SK-N-SH treated with all-trans-retinoic acid at 6 μM for 48 hours (cell line): ENCODE results near the gene PTP4A2.
A peak's percentile ranks its signal among the peaks of the same experiment; 100 is the strongest.

ENCODE experiments used
- ATAC-seq: fragments of 200-7000 bp; cut with Tn5 transposase; 3 replicates; pipeline ENCODE4 v1.9.1; 2020; ENCODE audit warnings: mild to moderate bottlenecking, moderate library complexity
- ARNTL ChIP-seq: fragments of 450-650 bp; formaldehyde crosslinking; IDR thresholded peaks from 2 replicates; pipeline ENCODE4 v1.5.0; 2020; ENCODE audit warnings: low read depth, mild to moderate bottlenecking, moderate library complexity, borderline replicate concordance
- BACH2 ChIP-seq: fragments of 250-450 bp; sonication (Bioruptor Pico); IDR thresholded peaks from 2 replicates; pipeline ENCODE4 v1.9.0; 2021; ENCODE audit warnings: mild to moderate bottlenecking, borderline replicate concordance
- CSDC2 ChIP-seq: fragments of 250-450 bp; sonication (Bioruptor Pico); IDR thresholded peaks from 2 replicates; pipeline ENCODE4 v1.5.0; 2020; ENCODE audit warnings: mild to moderate bottlenecking, moderate library complexity
- GLIS3 ChIP-seq: fragments of 250-450 bp; sonication (Bioruptor Pico); IDR thresholded peaks from 2 replicates; pipeline ENCODE4 v1.5.0; 2020; ENCODE audit warnings: mild to moderate bottlenecking, moderate library complexity
- ISL1 ChIP-seq: fragments of 250-450 bp; sonication (Bioruptor Pico); IDR thresholded peaks from 2 replicates; pipeline ENCODE4 v2.1.2; 2022; ENCODE audit warnings: mild to moderate bottlenecking, moderate library complexity
- OSR1 ChIP-seq: fragments of 250-450 bp; sonication (Bioruptor Pico); IDR thresholded peaks from 2 replicates; pipeline ENCODE4 v1.8.0; 2022; ENCODE audit warnings: moderate library complexity, mild to moderate bottlenecking, inconsistent platforms
- PPARA ChIP-seq: fragments of 250-450 bp; sonication (Bioruptor Pico); IDR thresholded peaks from 2 replicates; pipeline ENCODE4 v1.5.0; 2020; ENCODE audit warnings: mild to moderate bottlenecking, borderline replicate concordance
- RARB ChIP-seq: fragments of 250-450 bp; sonication (Bioruptor Pico); IDR thresholded peaks from 2 replicates; pipeline ENCODE4 v1.8.0; 2021; ENCODE audit warnings: mild to moderate bottlenecking, moderate library complexity
- SNAI2 ChIP-seq: fragments of 250-450 bp; sonication (Bioruptor Pico); IDR thresholded peaks from 2 replicates; pipeline ENCODE4 v1.5.0; 2020; ENCODE audit warnings: mild to moderate bottlenecking, moderate library complexity
- TCF4 ChIP-seq: fragments of 250-450 bp; sonication (Bioruptor Pico); IDR thresholded peaks from 2 replicates; pipeline ENCODE4 v1.8.0; 2021; ENCODE audit warnings: mild to moderate bottlenecking, moderate library complexity, borderline replicate concordance
- TOX ChIP-seq: fragments of 250-450 bp; sonication (Bioruptor Pico); IDR thresholded peaks from 2 replicates; pipeline ENCODE4 v1.8.0; 2021; ENCODE audit warnings: mild to moderate bottlenecking, moderate library complexity, borderline replicate concordance
- ZC3H10 ChIP-seq: fragments of 250-450 bp; sonication (Bioruptor Pico); IDR thresholded peaks from 2 replicates; pipeline ENCODE4 v1.5.1; 2021; ENCODE audit warnings: mild to moderate bottlenecking, moderate library complexity
- ZFP3 ChIP-seq: fragments of 250-450 bp; sonication (Bioruptor Pico); IDR thresholded peaks from 2 replicates; pipeline ENCODE4 v1.5.0; 2020; ENCODE audit warnings: mild to moderate bottlenecking, moderate library complexity
- ZFP30 ChIP-seq: fragments of 450-650 bp; formaldehyde crosslinking; IDR thresholded peaks from 2 replicates; pipeline ENCODE4 v1.5.0; 2022; ENCODE audit warnings: mild to moderate bottlenecking, moderate library complexity
- ZNF70 ChIP-seq: fragments of 450-650 bp; formaldehyde crosslinking; IDR thresholded peaks from 2 replicates; pipeline ENCODE4 v1.5.0; 2020; ENCODE audit warnings: mild to moderate bottlenecking, moderate library complexity
- ZNF8 ChIP-seq: fragments of 450-650 bp; formaldehyde crosslinking; IDR thresholded peaks from 2 replicates; pipeline ENCODE4 v1.5.0; 2020; ENCODE audit warnings: mild to moderate bottlenecking, moderate library complexity
- TF ChIP-seq, protein P1 (sequence below): fragments of 250-450 bp; sonication (Bioruptor Pico); IDR thresholded peaks from 2 replicates; pipeline ENCODE4 v1.8.0; 2020; ENCODE audit warnings: mild to moderate bottlenecking, moderate library complexity, borderline replicate concordance
- TF ChIP-seq, protein P2 (sequence below): fragments of 250-450 bp; sonication (Bioruptor Pico); IDR thresholded peaks from 2 replicates; pipeline ENCODE4 v1.5.1; 2021; ENCODE audit warnings: mild to moderate bottlenecking, moderate library complexity
- TF ChIP-seq, protein P3 (sequence below): fragments of 250-450 bp; sonication (Bioruptor Pico); IDR thresholded peaks from 2 replicates; pipeline ENCODE4 v1.5.0; 2020; ENCODE audit warnings: mild to moderate bottlenecking, moderate library complexity

The PTP4A2 gene

DNA sequence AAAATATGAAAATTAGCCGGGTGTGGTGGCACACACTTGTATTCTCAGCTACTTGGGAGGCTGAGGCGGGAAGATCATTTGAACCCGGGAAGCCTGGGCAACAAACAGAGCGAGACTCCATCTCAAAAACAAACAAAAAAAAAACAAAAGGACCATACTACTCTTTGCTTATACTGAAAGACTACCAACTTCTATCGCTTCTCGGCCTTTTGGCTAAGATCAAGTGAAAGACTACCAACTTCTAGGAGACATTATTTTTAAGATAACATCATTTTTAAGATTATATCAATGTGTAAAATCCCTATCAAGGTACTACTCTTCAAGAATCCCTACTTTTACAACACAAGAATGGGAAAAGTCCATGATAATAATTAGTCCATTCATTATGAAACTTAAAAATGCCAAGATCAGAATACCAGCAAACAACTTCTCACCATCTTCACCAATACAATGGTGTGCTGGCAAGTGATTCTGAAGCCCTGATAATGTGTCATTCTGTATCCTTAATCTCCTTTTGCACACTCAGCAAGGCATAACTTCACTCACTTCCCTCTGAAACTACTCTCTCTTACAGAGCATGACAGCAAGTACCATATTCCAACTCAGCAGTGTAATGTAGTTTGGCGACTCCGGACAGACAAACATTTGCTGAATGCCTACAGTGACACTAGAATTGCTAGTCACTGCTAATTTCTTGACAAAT lies 1.7 kb downstream of the PTP4A2 start (continued):
- TF ChIP-seq, protein P1, sequence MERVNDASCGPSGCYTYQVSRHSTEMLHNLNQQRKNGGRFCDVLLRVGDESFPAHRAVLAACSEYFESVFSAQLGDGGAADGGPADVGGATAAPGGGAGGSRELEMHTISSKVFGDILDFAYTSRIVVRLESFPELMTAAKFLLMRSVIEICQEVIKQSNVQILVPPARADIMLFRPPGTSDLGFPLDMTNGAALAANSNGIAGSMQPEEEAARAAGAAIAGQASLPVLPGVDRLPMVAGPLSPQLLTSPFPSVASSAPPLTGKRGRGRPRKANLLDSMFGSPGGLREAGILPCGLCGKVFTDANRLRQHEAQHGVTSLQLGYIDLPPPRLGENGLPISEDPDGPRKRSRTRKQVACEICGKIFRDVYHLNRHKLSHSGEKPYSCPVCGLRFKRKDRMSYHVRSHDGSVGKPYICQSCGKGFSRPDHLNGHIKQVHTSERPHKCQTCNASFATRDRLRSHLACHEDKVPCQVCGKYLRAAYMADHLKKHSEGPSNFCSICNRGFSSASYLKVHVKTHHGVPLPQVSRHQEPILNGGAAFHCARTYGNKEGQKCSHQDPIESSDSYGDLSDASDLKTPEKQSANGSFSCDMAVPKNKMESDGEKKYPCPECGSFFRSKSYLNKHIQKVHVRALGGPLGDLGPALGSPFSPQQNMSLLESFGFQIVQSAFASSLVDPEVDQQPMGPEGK (CRISPR knock-in tag), result no peak
- no peak for TF ChIP-seq ARNTL (CRISPR knock-in tag)
- TF ChIP-seq OSR1, result no peak
- TF ChIP-seq CSDC2, result no peak
- TF ChIP-seq, protein P2, sequence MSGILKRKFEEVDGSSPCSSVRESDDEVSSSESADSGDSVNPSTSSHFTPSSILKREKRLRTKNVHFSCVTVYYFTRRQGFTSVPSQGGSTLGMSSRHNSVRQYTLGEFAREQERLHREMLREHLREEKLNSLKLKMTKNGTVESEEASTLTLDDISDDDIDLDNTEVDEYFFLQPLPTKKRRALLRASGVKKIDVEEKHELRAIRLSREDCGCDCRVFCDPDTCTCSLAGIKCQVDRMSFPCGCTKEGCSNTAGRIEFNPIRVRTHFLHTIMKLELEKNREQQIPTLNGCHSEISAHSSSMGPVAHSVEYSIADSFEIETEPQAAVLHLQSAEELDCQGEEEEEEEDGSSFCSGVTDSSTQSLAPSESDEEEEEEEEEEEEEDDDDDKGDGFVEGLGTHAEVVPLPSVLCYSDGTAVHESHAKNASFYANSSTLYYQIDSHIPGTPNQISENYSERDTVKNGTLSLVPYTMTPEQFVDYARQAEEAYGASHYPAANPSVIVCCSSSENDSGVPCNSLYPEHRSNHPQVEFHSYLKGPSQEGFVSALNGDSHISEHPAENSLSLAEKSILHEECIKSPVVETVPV (CRISPR knock-in tag), result no peak
- no peak for TF ChIP-seq ZFP30
- TF ChIP-seq TOX (CRISPR knock-in tag), result no peak
- TF ChIP-seq ISL1, result no peak
- no peak for TF ChIP-seq SNAI2
- TF ChIP-seq GLIS3 (CRISPR knock-in tag), result no peak
- TF ChIP-seq PPARA (CRISPR knock-in tag), result no peak
- TF ChIP-seq ZFP3 (CRISPR knock-in tag), result no peak
- no peak for TF ChIP-seq RARB (CRISPR knock-in tag)
- TF ChIP-seq TCF4 (CRISPR knock-in tag), result no peak
- TF ChIP-seq BACH2 (CRISPR knock-in tag), result no peak
- no peak for TF ChIP-seq ZNF70 (CRISPR knock-in tag)
- TF ChIP-seq, all 23 proteins: peak for 0

DNA sequence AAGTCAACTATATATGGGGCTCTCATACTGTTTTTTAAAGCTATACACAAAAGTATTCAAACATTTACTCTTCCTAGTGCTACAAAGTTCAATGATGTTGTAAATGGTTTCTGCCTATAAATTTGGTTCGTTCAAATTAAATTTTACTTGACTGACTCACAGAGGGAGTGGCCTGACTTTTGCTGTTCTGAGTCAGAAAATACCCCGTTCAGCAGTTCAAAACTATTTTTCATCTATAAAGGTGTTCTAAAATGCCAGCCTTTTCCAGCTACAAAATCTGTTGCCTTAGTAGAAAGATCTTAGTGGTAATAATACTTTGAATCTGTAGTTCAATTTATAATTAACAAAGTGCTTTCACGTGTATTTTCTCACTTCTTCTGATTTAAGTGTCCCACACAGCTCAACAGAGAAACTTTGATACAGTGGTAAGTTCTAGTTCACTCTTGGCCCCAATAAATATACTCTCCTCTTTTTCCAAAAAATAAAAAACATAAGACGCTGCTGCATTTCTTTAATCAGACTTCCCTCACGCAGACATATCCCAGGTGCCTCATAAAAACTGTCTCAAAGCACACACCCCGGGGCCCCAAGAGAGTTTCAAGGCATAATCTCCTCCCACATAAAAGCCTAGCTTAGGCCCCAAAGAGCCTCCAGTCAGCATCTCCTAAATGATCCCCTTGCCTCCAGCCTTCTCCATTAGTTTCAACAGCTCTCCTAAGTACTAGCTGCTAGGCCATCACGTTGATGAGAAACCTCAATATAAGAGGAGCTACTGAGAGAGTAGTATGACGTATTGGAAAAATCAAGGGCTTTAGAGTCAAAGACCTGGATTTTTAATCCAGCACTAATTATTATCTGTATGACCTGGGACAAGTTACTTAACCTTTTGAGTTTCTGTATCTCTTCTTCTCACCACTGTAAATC lies 3.2 kb downstream of the PTP4A2 start:
- ATAC-seq, result peak; percentile 19
- TF ChIP-seq GLIS3 (CRISPR knock-in tag), result no peak
- no peak for TF ChIP-seq OSR1
- no peak for TF ChIP-seq ZC3H10 (CRISPR knock-in tag)
- TF ChIP-seq, protein P2 (CRISPR knock-in tag), result no peak
- TF ChIP-seq, protein P1 (CRISPR knock-in tag), result no peak
- no peak for TF ChIP-seq RARB (CRISPR knock-in tag)
- no peak for TF ChIP-seq CSDC2
- no peak for TF ChIP-seq ZFP3 (CRISPR knock-in tag)
- no peak for TF ChIP-seq ARNTL (CRISPR knock-in tag)
- TF ChIP-seq ZNF8 (CRISPR knock-in tag), result no peak

DNA sequence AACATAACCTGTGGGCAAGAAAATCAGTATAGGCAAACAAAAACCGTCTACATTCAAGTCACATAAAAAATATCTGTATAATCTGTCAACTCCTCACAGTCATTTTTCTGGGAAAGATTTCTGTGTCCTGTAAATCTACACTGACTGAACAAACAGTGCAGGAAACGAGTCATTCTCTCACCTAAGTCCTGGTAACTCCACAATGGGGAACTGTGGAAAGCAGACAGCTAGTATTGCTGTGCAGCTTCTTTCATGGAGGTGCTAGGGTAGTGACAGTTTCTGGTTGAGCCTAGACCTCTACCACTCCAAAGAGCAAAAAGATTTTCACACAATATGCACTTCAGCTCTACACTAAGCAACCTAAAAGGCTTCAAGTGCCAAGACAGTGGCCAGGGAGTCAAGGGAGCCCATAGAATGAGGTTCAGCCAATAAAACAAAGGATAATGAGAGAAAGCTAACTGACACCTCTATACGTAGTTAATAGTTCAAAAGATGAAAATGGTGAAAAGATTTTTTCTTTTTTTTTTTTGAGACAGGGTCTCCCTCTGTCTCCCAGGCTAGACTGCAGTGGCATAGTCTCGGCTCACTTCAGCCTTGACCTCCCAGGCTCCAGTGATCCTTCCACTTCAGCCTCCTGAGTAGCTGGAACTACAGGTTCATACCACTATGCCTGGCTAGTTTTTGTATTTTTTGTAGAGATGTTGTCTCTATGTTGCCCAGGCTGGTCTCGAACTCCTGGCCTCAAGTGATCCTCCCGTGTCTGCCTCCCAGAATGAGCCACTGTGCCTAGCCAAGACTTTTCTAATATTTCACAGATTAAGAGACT lies 5.5 kb downstream of the PTP4A2 start:
- ATAC-seq, result peak; percentile 40
- TF ChIP-seq, protein P3, sequence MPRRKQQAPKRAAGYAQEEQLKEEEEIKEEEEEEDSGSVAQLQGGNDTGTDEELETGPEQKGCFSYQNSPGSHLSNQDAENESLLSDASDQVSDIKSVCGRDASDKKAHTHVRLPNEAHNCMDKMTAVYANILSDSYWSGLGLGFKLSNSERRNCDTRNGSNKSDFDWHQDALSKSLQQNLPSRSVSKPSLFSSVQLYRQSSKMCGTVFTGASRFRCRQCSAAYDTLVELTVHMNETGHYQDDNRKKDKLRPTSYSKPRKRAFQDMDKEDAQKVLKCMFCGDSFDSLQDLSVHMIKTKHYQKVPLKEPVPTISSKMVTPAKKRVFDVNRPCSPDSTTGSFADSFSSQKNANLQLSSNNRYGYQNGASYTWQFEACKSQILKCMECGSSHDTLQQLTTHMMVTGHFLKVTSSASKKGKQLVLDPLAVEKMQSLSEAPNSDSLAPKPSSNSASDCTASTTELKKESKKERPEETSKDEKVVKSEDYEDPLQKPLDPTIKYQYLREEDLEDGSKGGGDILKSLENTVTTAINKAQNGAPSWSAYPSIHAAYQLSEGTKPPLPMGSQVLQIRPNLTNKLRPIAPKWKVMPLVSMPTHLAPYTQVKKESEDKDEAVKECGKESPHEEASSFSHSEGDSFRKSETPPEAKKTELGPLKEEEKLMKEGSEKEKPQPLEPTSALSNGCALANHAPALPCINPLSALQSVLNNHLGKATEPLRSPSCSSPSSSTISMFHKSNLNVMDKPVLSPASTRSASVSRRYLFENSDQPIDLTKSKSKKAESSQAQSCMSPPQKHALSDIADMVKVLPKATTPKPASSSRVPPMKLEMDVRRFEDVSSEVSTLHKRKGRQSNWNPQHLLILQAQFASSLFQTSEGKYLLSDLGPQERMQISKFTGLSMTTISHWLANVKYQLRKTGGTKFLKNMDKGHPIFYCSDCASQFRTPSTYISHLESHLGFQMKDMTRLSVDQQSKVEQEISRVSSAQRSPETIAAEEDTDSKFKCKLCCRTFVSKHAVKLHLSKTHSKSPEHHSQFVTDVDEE, result no peak
- TF ChIP-seq GLIS3 (CRISPR knock-in tag), result no peak
- TF ChIP-seq ZNF8 (CRISPR knock-in tag), result peak; percentile 65; the same call in 1 of the 2 replicates
- no peak for TF ChIP-seq PPARA (CRISPR knock-in tag)
- no peak for TF ChIP-seq ZNF70 (CRISPR knock-in tag)
- TF ChIP-seq BACH2 (CRISPR knock-in tag), result no peak
- TF ChIP-seq TOX (CRISPR knock-in tag), result no peak
- TF ChIP-seq, all 23 proteins: peak for 1
